ENCODE results near the gene ZNF804B.

The ZNF804B gene

GRCh38 chr7:89312551-89312950, 553.1 kb downstream of the ZNF804B start:
- DNase-seq: no peak

GRCh38 chr7:89316584-89317251, 557.2 kb downstream of the ZNF804B start:
- DNase-seq: no peak

GRCh38 chr7:89332026-89332425, 572.5 kb downstream of the ZNF804B start:
- DNase-seq: no peak

GRCh38 chr7:89334797-89335196, 575.3 kb downstream of the ZNF804B start:
- DNase-seq: no peak

GRCh38 chr7:89335490-89335889, 576.0 kb downstream of the ZNF804B start:
- no peak for DNase-seq

GRCh38 chr7:89336121-89336520, 576.6 kb downstream of the ZNF804B start:
- no peak for DNase-seq

GRCh38 chr7:89339748-89340147, 580.2 kb downstream of the ZNF804B start:
- no peak for DNase-seq

GRCh38 chr7:89357121-89357520, 597.6 kb downstream of the ZNF804B start:
- DNase-seq: no peak

GRCh38 chr7:89377219-89377618, 617.7 kb downstream of the ZNF804B start:
- DNase-seq: no peak

GRCh38 chr7:89385411-89385810, 625.9 kb downstream of the ZNF804B start:
- no peak for DNase-seq
